ENCODE measurements around the gene CD247. TPM values are rescaled to one million over a fixed set of nuclear protein-coding genes. Genes with fewer than 3 reads are reported as not detected.

CD247 gene
- total and polyA plus RNA-seq, 2 experiments from 2014 or later = not detected

DNA sequence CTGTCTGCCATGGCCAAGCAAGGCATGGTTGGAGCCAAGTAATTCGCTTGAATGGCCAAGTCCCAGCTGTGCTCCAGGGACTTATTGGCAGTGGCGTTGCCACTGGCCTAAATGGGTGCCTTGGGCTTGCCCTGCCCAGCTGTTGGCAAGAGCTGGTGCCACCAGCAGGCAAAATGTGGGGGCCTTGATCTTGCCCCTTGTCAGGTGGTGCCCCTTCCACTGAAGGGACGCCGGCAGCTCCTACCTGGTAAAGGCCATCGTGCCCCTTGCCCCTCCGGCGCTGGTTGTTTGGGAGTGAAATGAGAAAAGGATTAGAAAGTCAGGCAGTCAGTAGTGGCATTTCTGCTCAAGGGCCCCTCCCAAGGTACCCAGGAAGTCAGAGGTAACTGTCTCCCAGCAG lies 85.5 kb downstream of the CD247 start:
- H3K27me3 ChIP-seq (replicated peaks; ENCODE audit: insufficient read depth) = no peaks in the 10 kb centered on the region
- 90 to 96% methylated on average over 7 of the region's 7 CpGs for WGBS, 2 experiments (ENCODE audit: low coverage in 1 of 2, low lambda C conversion rate in 2 of 2, missing lambda C conversion rate in 2 of 2)
- DNase-seq = no peak
- H3K9me3 ChIP-seq (ENCODE audit: low read depth) = no peaks in the 10 kb centered on the region
- H3K9me2 ChIP-seq (ENCODE audit: insufficient read depth) = no peaks in the 10 kb centered on the region
- no peak overlapping the region for H3K9ac ChIP-seq
- no peaks in the 10 kb centered on the region for H3K79me2 ChIP-seq (ENCODE audit: insufficient read depth)
- H3K27ac ChIP-seq = no peak overlapping the region
- no peak overlapping the region for H3K4me3 ChIP-seq
- TF ChIP-seq EZH2 (IDR thresholded peaks at IDR 0.05; ENCODE audit: insufficient read depth, poor library complexity, severe bottlenecking) (no peak), EZH2phosphoT487 (IDR thresholded peaks at IDR 0.05; ENCODE audit: insufficient read depth, low read depth) (no peak)
- peaks cover 8% of the 10 kb centered on the region; the same call in 1 of the 2 replicates for H3K4me1 ChIP-seq (ENCODE audit: insufficient read depth)
- no peak overlapping the region for H3K4me2 ChIP-seq (ENCODE audit: unreplicated experiment)
- no peaks in the 10 kb centered on the region for H3F3A ChIP-seq (ENCODE audit: insufficient read depth)
- in situ Hi-C loops (cut with MboI) = no loop called here
- no peaks in the 10 kb centered on the region for H4K20me1 ChIP-seq (ENCODE audit: insufficient read depth)
- no peak overlapping the region for H2AFZ ChIP-seq
- H3K36me3 ChIP-seq (ENCODE audit: low read depth) = no peaks in the 10 kb centered on the region

DNA sequence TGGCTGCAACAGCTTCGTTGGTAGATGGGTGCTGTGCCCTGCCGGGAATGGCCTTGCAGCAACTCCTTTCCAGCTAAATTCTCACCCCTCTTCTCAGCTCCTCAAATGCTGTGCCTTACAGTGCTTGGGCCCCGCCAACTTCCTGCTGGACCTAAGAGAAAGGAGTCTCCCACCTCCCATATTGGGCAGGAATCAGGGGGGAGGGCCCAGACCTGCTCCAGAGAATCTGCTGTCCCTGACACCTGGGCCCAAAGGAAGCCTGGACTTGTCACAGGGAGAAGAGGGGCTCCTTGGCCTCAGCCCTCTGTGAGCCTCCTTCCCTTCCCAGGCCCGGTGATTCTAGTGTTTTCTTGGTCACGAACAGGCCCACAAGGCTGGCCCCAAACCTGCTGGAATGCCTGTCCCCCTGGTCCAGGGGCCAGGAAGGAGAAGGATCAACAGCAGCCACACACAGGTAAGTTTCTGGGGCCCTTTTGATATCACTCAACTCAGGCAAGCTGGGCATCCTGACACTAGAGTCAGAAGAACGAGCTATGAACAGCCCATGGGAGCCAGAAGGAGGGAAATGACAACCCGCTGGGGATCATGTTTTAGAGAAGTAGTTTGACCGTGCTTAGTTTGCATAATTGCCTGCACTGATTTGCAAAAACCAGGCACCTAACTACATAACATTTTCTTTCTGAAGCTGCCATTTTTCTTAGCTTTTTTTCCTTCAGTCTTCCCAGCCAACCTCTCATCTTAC lies 86.2 kb downstream of the CD247 start:
- no peaks in the 10 kb centered on the region for H3K36me3 ChIP-seq (ENCODE audit: low read depth)
- H3K4me2 ChIP-seq (ENCODE audit: unreplicated experiment) = no peak overlapping the region
- H3K9ac ChIP-seq = no peak overlapping the region
- no peaks in the 10 kb centered on the region for H4K20me1 ChIP-seq (ENCODE audit: insufficient read depth)
- no peak overlapping the region for H3K27ac ChIP-seq
- 81% methylated on average over 8 of the region's 8 CpGs for WGBS, 2 experiments (ENCODE audit: low coverage in 1 of 2, low lambda C conversion rate in 2 of 2, missing lambda C conversion rate in 2 of 2)
- H3K79me2 ChIP-seq (ENCODE audit: insufficient read depth) = no peaks in the 10 kb centered on the region
- no peaks in the 10 kb centered on the region for H3K27me3 ChIP-seq (replicated peaks; ENCODE audit: insufficient read depth)
- in situ Hi-C loops (cut with MboI) = no loop called here
- H3K9me2 ChIP-seq (ENCODE audit: insufficient read depth) = no peaks in the 10 kb centered on the region
- H3K4me1 ChIP-seq (ENCODE audit: insufficient read depth) = peaks cover 8% of the 10 kb centered on the region; the same call in 1 of the 2 replicates
- H2AFZ ChIP-seq = no peak overlapping the region
- TF ChIP-seq EZH2 (IDR thresholded peaks at IDR 0.05; ENCODE audit: insufficient read depth, poor library complexity, severe bottlenecking) (no peak), EZH2phosphoT487 (IDR thresholded peaks at IDR 0.05; ENCODE audit: insufficient read depth, low read depth) (no peak)
- no peaks in the 10 kb centered on the region for H3F3A ChIP-seq (ENCODE audit: insufficient read depth)
- no peak for DNase-seq
- H3K9me3 ChIP-seq (ENCODE audit: low read depth) = no peaks in the 10 kb centered on the region
- no peak overlapping the region for H3K4me3 ChIP-seq

DNA sequence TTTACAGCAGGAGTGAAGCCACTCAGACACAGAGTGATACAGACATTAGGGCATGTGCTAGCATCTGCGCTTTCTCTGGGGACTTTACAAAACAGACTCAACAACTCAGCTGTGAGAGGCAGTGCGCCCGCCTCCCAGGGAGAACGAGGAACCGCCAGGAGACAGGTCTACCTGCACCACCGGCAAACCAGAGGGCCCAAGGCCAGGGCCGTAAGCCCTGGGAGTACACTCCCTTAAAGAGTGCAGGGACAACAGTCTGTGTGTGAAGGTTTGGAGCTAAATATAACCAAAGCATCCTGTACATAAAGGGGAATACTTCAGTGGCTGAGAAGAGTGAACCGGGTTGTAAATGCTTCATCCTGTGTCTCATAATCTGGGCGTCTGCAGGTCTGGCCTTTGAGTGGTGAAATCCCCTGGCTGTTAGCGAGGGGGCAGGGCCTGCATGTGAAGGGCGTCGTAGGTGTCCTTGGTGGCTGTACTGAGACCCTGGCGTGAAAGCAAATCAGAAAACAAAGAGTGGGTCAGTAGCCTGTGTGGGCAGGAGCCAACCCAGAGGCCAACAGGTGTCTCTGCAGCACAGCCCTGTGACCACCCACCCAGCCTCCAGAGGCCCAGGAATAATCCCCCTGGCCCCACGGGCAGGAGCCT lies 86.9 kb downstream of the CD247 start:
- Histone ChIP-seq H4K20me1 (ENCODE audit: insufficient read depth) (no peaks in the 10 kb centered on the region), H3K9me3 (ENCODE audit: low read depth) (no peaks in the 10 kb centered on the region), H3K27me3 (replicated peaks; ENCODE audit: insufficient read depth) (no peaks in the 10 kb centered on the region), H3K4me3 (no peak overlapping the region), H3K9me2 (ENCODE audit: insufficient read depth) (no peaks in the 10 kb centered on the region), H3K4me2 (ENCODE audit: unreplicated experiment) (no peak overlapping the region), H3K36me3 (ENCODE audit: low read depth) (no peaks in the 10 kb centered on the region), H3K9ac (no peak overlapping the region), H3K79me2 (ENCODE audit: insufficient read depth) (no peaks in the 10 kb centered on the region), H3K27ac (no peak overlapping the region), H3K4me1 (ENCODE audit: insufficient read depth) (peaks cover 8% of the 10 kb centered on the region; the same call in 1 of the 2 replicates), H2AFZ (no peak overlapping the region), H3F3A (ENCODE audit: insufficient read depth) (no peaks in the 10 kb centered on the region)
- no peak for TF ChIP-seq EZH2phosphoT487 (IDR thresholded peaks at IDR 0.05; ENCODE audit: insufficient read depth, low read depth)
- no peak for TF ChIP-seq EZH2 (IDR thresholded peaks at IDR 0.05; ENCODE audit: insufficient read depth, poor library complexity, severe bottlenecking)
- 71 to 75% methylated on average over 14 of the region's 14 CpGs for WGBS, 2 experiments (ENCODE audit: low coverage in 1 of 2, low lambda C conversion rate in 2 of 2, missing lambda C conversion rate in 2 of 2)
- in situ Hi-C loops (cut with MboI) = no loop called here
- no peak for DNase-seq

DNA sequence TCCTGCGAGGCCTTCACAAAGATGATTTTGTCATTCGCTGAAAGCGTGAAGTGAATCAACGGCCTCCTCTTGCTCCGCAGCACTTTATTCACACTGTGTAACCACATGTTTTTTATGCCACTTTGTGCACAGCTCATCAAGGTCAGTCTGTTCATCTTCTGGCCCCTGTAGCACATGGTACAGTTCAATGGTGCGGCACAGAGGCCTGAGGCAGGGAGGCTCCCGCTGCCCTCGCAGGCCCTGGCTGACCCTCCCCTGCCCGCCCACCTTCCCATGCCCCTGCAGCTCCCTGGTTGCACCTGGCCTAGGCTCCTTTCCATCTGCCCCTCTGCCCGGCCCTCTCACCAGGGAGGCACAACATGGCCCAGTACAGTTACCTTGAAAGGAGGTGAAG lies 87.5 kb downstream of the CD247 start:
- 87 to 89% methylated on average over 10 of the region's 10 CpGs for WGBS, 2 experiments (ENCODE audit: low coverage in 1 of 2, low lambda C conversion rate in 2 of 2, missing lambda C conversion rate in 2 of 2)
- no peak for DNase-seq

More for the DNA sequence above, 87.5 kb downstream of the CD247 start:
- Histone ChIP-seq H2AFZ (no peak overlapping the region), H4K20me1 (ENCODE audit: insufficient read depth) (no peaks in the 10 kb centered on the region), H3F3A (ENCODE audit: insufficient read depth) (no peaks in the 10 kb centered on the region), H3K9me2 (ENCODE audit: insufficient read depth) (no peaks in the 10 kb centered on the region), H3K4me3 (no peak overlapping the region), H3K79me2 (ENCODE audit: insufficient read depth) (no peaks in the 10 kb centered on the region), H3K9me3 (ENCODE audit: low read depth) (no peaks in the 10 kb centered on the region), H3K27ac (no peak overlapping the region), H3K4me1 (ENCODE audit: insufficient read depth) (peaks cover 8% of the 10 kb centered on the region; the same call in 1 of the 2 replicates), H3K9ac (no peak overlapping the region), H3K4me2 (ENCODE audit: unreplicated experiment) (no peak overlapping the region), H3K36me3 (ENCODE audit: low read depth) (no peaks in the 10 kb centered on the region), H3K27me3 (replicated peaks; ENCODE audit: insufficient read depth) (no peaks in the 10 kb centered on the region)
- in situ Hi-C loops (cut with MboI) = no loop called here
- TF ChIP-seq EZH2phosphoT487 (IDR thresholded peaks at IDR 0.05; ENCODE audit: insufficient read depth, low read depth) (no peak), EZH2 (IDR thresholded peaks at IDR 0.05; ENCODE audit: insufficient read depth, poor library complexity, severe bottlenecking) (no peak)

All from GM23248 (cell line).